ENCODE results near the gene CHCHD5.

DNA sequence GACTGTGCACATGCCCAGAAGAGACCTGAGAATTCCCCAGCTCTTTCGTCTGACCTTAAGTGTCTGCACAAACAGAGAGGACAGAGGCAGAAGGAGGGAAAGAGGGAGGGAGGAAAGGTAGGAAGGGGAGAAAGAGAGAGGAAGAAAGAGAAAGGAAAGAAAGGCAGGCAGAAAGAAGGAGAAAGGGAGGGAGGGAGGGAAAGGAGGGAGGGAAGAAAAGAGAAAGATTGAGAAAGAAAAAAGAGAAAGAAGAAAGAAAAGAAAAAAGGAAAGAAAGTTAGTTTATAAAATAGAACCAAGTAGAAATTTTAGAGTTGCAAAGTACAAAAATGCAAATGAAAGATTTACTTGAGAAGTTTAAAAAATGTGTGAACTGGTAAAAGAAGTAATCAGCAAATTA lies 49.6 kb upstream of the CHCHD5 start:
- TF ChIP-seq, protein P1, sequence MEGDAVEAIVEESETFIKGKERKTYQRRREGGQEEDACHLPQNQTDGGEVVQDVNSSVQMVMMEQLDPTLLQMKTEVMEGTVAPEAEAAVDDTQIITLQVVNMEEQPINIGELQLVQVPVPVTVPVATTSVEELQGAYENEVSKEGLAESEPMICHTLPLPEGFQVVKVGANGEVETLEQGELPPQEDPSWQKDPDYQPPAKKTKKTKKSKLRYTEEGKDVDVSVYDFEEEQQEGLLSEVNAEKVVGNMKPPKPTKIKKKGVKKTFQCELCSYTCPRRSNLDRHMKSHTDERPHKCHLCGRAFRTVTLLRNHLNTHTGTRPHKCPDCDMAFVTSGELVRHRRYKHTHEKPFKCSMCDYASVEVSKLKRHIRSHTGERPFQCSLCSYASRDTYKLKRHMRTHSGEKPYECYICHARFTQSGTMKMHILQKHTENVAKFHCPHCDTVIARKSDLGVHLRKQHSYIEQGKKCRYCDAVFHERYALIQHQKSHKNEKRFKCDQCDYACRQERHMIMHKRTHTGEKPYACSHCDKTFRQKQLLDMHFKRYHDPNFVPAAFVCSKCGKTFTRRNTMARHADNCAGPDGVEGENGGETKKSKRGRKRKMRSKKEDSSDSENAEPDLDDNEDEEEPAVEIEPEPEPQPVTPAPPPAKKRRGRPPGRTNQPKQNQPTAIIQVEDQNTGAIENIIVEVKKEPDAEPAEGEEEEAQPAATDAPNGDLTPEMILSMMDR (conservative IDR thresholded peaks at IDR 0.05; ENCODE audit: low read depth, low read length) = no peak
- no peak for TF ChIP-seq EZH2 (IDR thresholded peaks at IDR 0.05; ENCODE audit: low read length, unreplicated experiment)
- no peak for TF ChIP-seq EZH2phosphoT487 (IDR thresholded peaks at IDR 0.05; ENCODE audit: borderline replicate concordance, low read length)
